HG03521 (cell line): Measurements from ENCODE around the gene TLL2.

ENCODE experiments used
- ATAC-seq: cut with Tn5 transposase; IDR thresholded peaks from one replicate; pipeline ENCODE4 v1.9.1; 2021; ENCODE audit warnings: mild to moderate bottlenecking, moderate library complexity; ENCODE audit not compliant: unreplicated experiment

Gene TLL2

DNA sequence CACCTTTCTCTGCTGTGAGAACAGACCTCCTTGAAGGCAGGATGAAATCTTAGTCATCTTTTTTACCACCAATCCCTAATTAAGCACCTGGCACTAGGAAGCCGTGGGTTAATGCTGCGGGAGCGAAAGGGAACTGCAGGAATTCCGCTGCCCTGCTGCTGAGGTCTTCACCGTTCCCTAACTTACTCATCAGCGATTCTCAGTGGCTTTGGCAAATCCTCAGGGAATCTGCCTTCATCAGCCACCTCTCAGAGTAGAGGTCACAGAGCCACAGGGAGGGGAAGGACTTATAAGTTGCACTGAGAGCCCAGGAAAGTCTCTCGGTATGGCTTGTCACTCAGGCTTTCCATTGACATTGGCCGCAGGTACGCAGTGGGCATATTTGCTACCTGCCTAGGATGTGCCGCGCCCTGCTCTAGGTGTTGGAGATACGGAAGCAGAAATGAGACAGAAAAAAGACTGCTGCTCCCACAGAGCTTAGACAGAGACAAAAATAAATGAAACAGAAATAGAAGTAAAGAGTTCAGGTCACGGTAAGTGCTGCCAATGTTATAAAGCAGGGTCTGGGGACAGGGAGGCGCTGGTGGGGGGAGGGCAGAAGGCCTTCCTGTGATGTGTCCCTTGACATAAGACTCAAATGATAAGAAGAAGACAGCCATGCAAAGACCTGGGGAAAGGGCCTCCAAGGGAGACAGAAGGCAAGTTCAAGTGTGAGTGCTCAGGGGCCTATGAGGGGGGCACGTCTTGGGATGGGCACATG, 82.3 kb downstream of the TLL2 start:
- ATAC-seq = no peak

DNA sequence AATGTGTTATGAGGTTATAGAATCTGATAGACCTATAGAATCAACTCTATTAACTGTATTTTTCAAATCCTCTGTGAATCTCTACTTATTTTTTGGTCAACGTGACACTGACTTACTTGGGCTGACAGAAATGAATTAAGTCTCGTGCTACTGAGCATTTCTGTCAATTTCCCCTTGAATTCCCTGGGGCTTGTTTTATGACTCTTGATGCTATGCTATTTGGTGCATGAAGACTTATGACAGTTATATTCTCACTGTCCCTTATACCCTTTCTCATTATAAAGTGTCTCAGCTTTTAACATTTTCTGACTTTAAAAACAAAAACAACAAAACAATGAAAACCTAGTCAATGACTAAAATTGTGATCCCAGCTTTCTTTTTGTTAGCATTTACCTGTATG, 86.4 kb downstream of the TLL2 start:
- no peak for ATAC-seq

- ATAC-seq = no peak
Measured at GRCh38 chr10:96422525-96422924, 91.2 kb downstream of the TLL2 start.

DNA sequence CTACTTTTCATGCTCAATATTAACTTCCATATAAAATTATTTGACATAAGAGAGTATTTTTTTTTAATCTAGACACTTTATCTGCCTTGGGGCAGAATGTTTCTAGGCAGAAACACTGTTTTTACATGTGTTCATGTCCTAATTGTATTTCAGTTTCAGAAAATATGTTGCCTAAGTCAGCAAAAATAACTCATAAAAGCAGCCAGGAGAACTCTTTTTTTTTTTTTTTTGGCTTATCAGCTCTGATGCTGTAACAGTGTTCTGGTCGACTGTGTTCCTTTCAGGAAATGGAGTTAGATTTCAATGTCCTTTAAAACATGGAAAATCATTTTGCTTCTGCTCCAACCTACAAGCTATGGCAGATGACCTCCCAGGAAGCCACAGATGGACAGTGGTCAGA, 91.7 kb downstream of the TLL2 start:
- no peak for ATAC-seq

- ATAC-seq = no peak
Measured at GRCh38 chr10:96420228-96421009, 93.3 kb downstream of the TLL2 start.

GRCh38 chr10:96419351-96419750, 94.4 kb downstream of the TLL2 start:
- no peak for ATAC-seq

DNA sequence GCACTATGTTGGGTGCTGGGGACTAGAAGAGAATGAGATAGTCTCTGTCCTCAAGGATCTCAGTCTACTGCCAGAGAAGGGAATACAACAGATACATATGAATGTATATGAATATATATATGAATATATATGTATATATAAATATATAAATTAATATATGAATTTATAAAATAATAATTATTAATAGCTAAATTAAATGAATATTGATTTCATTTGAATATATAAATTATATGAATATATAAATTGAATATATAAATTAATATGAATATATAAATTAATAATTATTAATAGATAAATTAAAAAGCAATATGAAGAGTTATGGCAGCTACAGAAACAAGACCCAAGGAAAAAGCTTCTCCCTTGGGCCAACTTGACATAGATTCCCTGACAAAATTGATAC, 95.1 kb downstream of the TLL2 start:
- no peak for ATAC-seq

DNA sequence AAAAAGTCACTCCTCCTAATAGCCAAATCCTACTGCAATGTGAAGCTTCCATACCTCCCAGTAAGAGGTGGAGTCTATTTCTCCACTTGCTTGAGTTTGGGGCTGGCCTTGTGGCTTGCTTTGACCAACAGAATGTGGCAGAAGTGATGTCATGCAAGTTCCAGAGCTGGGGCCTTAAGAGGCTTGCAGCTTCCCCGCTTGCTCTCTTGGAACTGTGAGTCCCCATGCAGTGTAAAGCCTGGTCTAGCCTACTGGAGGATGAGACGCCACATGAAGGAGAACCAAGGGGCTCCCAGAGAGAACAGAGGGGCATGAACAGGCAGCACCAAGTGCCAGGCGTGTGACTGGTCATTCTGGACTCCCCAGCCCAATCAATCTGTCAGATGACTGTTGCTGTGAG, 96.3 kb downstream of the TLL2 start:
- no peak for ATAC-seq

DNA sequence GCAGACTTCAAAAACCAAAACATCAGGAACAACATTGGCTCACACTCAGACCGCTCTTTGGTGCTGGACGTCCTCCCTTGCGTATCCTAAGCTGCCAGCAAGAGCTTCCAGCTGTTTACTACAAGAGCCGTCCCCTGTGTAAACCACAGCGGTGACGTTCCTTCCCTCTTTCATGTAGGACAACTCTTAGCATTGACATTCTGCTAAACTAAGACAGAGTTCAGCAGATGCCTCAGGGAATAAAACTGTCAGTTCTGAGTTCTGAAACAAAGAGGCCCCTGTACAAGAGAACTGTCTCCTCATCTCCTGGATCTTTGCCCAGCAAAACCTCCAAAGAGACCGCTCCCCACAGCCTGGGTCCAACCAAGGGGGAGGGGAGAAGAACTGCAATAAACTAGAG, 97.1 kb downstream of the TLL2 start:
- no peak for ATAC-seq

- no peak for ATAC-seq
Measured at GRCh38 chr10:96415891-96416554, 97.7 kb downstream of the TLL2 start.

- no peak for ATAC-seq
Measured at GRCh38 chr10:96415150-96415890, 98.4 kb downstream of the TLL2 start.

GRCh38 chr10:96414303-96414702, 99.4 kb downstream of the TLL2 start:
- no peak for ATAC-seq

GRCh38 chr10:96413151-96413787, 100.5 kb downstream of the TLL2 start:
- no peak for ATAC-seq

- no peak for ATAC-seq
Measured at GRCh38 chr10:96411716-96412320, 101.9 kb downstream of the TLL2 start.

- no peak for ATAC-seq
Measured at GRCh38 chr10:96410296-96410695, 103.4 kb downstream of the TLL2 start.

DNA sequence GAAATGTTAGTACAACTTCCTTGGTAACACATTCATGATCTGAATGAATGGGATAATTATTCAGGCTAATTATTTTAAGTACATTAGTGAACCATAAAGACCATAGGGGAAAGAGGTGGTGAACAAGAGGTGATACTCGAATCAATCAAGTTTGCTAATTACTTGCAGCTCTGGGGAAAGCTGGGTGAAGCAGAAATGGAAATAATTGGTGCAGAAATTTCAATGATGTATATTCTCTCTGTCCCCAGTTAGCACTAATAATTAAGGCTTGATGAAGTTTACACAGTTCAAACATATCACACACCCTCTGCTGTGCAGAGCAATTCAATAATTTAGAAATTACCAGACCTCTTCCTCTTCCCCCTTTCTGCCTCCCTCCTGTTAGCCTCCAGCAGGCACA, 105.5 kb downstream of the TLL2 start:
- ATAC-seq = no peak

DNA sequence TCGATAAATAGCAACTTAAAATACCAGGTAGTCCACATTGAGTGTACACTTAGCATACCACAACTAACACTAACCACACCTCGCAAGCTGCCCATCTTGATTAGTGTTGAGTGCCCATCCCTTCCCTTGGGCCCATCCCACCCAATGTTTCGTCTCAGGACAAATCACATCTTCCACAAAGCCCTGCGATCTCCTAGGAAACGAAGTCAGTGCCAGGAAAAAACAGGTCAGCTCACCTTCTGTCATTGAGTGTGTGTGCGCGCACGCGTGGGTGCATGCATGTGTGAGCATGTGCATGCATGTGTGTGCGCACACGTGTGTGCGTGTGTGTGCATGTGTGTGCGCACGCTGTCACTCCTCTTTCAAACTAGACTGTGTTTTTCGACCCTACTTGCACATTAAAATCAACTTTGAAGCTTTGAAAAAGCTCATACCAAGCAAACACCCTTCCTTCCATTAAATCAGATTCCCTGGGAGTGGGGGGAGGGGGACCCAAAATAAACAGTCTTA, 106.1 kb downstream of the TLL2 start:
- ATAC-seq = no peak

- ATAC-seq = no peak
Measured at GRCh38 chr10:96406091-96406490, 107.6 kb downstream of the TLL2 start.

DNA sequence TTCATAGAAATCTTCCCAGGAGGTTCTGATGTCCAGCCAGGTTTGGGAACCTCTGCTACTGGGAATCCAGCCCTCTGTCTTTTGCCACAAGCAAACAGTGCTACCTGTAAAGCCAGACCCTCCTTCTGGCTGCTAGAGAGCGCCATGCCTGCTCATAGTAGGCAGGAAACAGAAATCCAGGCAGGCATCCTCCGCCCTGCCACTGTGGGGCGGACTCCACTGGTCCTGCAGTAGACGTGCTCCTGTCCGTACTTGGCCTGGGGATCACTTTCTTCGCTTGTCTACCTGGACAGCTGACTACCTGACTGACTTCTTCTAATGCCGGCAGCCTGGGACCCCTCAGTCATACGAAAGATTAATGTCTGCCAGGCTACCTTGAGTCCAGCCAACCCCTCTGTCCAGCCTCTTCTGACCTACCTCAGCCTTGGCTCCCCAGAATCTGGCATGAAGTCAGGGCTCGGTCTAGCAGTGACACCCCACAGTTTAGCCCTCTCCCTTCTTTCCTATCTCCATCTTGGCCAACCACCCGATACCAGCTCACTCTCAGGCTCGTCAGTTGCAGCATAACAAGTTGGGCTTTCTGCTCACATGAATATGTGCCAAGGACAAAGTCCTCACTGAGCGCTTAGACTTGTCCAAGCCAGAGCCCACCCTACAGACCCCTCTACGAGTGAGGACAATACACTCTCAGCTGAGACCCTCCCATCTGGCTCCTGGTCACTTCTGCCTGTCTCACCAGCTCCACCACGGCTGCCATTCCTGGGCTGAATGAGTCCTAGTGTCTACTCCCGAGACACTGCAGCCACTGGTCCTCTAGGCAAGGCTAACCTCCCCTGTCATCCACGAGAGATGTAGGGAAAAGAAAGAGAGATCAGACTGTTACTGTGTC, 111.1 kb downstream of the TLL2 start:
- ATAC-seq = no peak
